Ovary (tissue), 3 donors: ENCODE results near the gene MYL4.

Experiments used
- CTCF ChIP-seq, 3 donors: fragments of 450-650 bp in 2 of 3; fragments of 200-600 bp in 1 of 3; IDR thresholded peaks; one replicate each; pipeline versions ENCODE4 v1.5.1 to v1.8.0; 2016 to 2022; ENCODE audit warnings: antibody characterized with exemption in 3 of 3, mild to moderate bottlenecking in 1 of 3
- EP300 ChIP-seq: sonication (generic); formaldehyde crosslinking; IDR thresholded peaks from one replicate; pipeline ENCODE4 v1.6.1; 2017; ENCODE audit warnings: antibody characterized with exemption
- POLR2A ChIP-seq: fragments of 450-650 bp; IDR thresholded peaks from one replicate; pipeline ENCODE4 v1.6.1; 2017; ENCODE audit warnings: antibody characterized with exemption, mild to moderate bottlenecking, moderate library complexity
- donor health status: DM: no; HTN: no; CAD: no.

DNA sequence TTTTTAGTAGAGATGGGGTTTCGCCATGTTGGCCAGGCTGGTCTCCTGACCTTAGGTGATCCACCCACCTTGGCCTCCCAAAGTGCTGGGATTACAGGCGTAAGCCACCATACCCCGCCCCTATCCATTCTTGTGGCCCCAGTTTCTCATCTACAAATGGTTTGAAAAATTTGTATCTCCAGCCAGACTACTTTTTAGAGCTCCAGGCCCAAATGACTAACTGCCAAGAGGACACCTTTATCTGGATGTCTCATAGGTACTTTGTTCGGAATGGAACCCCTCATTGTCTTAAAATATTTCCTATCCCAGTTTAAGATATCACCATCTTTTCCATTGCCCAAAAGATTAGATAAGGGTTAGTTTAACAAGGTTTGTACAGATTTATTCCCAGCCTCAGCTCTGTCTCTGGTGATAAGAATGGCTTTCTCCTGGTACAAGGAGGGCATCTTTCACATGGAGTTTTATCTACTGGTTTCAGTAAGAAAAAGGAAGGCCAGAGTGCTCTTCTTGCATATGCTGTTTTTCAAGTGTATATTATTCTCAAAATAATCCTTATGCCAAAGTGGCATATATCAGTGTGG is 15.1 kb upstream of the MYL4 start:
- no peak for TF ChIP-seq POLR2A
- no peak for TF ChIP-seq CTCF (IDR thresholded peaks at IDR 0.05)
- TF ChIP-seq EP300 = no peak
